GM18870 (cell line): Measurements from ENCODE around the gene MRPL43.

ENCODE experiments used
- ATAC-seq: cut with Tn5 transposase; IDR thresholded peaks from one replicate; pipeline ENCODE4 v1.9.1; 2021; ENCODE audit warnings: moderate library complexity; ENCODE audit not compliant: unreplicated experiment

MRPL43 gene

DNA sequence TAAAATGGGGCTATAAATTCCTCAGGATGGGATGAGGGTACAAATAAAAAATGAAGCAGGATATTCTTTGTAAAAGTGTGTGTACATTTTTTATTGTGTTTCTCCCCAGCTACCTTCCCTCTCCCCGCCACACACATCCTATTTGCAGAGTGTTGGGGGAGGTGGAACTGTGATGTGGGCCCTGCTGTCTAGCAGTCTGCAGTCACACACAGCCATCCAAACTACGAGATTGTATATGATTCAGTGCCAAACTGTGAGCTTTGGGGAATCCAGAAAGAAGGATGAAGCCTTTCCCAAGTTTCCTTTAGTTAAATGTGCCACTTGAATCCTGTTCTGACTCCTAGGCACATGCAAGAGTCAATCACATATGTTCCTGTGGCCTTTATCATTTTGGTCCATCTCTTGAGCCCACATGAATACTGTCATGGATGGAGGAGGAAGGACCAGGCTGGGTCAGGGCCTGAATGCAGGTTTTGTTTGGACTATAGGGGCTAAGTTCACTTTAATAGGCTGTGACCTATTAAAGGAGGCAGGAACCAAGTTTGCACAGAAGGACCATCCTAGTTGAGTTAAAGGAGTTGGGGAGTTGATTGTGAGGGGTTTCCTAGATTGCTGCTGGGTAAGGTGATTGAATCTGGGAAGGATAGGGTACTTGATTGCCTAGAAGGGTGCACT is 19.1 kb downstream of the MRPL43 start:
- no peak for ATAC-seq

DNA sequence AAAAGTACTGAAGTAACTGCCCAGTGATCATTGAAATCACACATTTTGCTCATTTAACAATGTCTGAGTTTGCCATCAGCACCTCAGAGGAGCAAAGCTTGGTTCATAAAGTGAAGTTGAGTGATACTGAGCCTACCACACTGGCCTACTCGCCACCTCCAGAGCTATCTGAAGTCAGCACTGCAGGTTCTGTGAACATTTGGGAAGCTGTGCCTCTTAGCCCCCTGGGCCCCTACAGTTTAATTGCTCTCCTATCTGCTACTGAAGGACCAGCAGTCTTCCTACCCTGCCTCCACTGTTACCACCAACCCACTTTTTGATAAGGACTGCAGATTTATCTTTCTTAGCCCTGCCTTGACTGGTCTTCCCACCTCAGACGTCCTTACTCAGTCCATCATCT is 20.0 kb downstream of the MRPL43 start:
- ATAC-seq = no peak

DNA sequence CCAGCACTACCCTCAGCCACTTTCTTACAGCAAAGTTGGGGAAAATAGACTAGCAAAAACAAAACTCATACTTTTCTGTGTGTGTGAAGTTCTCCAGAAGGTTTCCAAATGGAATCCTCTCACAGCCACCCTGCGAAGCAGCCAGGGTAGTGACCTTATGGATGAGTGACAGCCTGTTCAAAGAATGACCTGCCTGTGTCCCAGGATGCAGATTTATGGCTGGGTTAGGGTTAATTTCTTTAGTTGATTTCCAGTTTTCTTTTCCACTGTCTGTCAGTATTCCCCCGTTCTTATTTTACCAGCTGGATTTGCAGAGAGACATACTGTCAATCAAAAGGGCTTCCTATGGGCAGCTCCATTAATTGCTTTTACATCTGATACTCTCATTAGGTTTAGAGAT is 20.4 kb downstream of the MRPL43 start:
- no peak for ATAC-seq

DNA sequence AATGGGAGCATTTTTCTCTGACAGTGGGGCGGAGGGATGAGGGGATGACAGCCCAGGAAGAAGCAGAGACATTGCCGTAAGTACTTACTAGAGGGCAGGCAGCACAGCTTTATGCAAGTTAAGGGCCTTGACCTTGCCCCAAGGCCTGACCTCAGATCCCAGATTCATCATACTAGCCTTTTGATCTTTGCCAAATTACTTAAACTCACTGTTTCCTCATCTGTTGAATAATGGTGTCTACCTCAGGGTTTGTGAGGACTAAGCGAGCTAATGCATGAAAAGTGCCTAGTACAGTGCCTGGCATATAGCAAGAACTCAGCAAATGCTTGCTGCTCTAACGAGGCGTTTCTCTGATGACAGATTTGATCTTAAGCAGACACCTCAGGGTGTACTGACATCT is 21.5 kb downstream of the MRPL43 start:
- ATAC-seq = no peak

DNA sequence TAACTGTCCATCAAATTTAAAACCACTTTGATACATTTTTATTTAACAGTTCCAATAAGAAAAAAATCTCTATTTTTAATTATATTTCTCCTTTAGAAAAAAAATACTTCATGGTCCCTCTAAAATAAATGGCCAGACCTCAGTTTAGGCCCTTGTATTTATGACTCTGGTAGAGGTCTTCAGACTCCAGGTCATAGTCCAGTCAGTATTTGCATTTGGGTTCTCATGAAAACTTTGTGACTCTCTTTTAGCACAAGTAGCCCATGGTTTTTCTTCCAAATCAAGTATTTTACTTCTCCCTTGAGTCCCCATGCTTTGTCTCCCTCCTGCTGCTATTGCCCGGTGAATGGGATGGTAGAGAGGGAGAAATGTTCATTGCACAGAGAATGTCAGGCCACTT is 23.5 kb downstream of the MRPL43 start:
- no peak for ATAC-seq

DNA sequence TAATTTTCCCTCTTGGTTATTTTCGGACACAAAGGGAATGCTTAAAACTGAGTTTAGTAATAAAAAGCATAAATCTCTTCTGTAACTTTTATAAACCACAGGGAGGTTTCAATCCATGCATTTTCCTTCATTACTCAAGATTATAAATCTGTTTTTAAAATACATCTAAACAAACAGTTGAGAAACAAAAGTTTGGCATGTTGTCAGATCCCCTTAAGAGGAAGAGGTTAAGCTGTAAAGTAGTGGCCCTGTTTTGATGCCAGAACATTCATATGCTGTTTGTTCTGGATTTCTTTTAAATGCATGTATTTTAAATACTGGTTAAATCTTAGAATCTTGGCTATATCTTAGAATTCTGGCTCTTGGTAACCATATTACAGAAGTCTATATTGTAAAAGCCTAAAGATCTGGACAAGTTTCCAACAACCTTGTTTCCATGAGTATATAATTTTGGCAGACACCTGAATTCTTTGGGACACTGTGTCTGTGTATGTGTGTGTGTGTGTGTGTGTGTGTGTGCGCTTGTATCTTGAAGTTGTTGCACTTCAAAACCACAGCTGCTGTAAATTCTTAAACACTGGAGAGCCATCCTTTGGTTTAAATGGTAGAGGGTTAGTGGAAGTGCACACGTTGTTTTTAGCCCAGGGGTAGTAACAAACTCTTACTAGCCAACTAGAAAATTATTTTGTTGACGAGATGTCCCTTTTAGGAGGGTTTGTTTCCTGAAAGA is 24.8 kb downstream of the MRPL43 start:
- ATAC-seq = no peak

DNA sequence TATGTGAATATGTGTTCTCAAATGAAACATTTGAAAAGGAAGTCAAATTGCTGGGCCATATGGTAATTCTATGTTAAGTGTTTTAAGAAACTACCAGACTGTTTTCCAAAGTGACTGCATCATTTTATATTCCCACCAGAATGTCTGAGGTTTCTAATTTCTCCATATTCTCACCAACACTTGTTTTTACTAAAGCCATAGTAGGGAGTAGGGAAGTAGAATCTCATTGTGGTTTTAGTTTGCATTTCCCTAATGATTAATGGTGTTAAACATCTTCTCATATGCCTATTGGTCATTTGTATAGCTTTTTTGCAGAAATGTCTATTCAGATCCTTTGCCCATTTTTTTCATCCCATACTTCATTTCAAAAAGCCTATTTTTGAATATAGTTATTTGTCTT is 27.0 kb downstream of the MRPL43 start:
- no peak for ATAC-seq

DNA sequence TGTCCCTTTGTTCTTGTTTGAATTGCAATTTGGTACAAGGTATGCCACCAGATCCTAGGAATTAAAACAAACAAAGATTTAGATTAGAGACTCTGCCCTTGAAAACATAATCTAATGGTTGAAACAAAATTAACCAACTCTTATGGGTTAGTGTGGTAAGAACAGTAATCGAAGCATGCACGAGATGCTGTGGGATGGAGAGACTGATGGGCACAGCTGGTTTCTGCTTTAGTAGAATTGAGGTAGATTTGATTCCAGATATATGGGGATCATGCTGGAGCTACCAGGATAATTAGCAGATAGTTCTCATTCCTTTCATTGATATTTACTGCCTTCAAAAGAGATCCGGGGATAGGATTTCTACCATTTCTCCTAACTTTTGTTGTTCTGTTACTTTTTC is 38.4 kb downstream of the MRPL43 start:
- no peak for ATAC-seq

DNA sequence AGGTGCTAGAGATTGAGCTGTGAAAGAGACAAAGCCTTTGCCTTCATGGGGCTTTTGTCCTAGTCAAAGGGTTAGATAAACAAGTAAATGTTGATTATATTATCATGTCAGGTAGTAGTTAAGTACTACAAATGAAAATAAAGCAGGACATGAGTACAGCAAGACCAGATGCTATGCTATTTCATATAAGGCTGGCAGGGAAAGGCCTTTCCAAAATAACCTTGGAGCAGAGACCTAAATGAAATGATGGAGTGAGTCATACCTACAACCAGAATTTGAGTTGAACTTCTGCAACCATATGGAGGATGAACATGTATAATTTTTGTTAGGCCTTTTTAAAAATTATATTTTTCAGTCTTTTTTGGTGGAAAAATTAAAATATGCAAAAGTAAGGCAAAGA is 41.5 kb downstream of the MRPL43 start:
- ATAC-seq = no peak

DNA sequence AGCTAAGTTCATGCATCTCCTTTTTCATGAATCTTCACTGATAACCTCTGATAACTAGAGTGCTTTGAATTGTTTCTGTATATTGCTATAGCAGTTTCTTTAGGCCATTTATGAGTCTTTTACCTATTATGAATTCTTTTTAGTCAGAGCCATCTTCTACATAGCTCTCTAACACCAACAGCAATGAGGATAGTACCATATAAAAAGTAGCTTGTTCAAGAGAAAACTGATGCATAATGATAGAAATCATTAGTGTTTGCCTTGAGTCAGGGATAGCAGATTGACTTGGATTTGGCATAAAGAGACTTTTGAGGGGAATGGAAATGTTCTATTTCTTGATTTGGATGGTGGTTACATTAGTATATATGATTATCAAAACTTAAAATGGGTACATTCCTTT is 43.8 kb downstream of the MRPL43 start:
- no peak for ATAC-seq

DNA sequence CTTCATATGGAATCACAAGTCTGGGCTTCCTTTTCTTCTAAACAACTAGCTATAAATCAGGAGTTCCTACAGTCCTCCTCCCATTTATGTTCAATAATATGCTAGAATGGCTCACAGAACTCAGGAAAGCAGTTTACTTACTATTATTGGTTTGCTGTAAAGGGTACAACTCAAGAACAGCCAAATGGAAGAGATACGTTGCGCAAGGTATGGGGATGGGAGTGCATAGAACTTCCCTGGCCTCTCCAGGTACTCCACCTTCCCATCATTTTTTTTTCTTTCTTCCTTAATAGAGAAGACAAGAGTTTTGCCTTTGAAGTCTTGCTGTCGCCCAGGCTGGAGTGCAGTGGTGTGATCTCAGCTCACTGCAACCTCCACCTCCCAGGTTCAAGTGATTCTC is 45.1 kb downstream of the MRPL43 start:
- no peak for ATAC-seq

DNA sequence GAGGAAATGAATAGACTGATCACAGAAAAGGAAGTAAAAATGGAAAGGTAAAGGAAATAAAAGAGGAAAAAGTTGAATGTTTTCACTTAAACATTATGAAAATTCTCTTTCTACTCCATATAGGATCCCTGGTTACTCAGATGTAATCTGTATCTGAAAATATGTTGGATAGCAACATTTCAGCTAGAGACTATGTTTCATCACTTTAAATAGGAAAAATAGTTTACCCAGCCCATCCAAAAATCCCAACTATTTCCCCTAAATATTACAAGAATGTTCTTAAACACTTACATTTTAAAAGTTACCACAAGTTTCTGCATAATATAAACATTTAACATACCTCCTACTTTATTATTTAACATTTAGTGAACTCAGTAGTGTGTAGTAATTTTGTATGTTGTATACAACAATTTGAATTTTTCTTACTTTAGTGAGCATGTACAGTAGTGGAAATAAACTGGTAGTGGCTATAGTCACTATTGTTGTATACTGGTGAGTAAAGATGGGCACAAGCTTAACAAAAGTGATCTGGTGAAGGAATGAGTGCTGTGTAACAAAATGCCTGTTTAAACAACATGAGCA is 47.4 kb downstream of the MRPL43 start:
- no peak for ATAC-seq
